ENCODE data around the gene PRKCB.

GRCh38 chr16:23929856-23930255 is 94.1 kb downstream of the PRKCB start:
- no peak for TF ChIP-seq CTCF (IDR thresholded peaks at IDR 0.05 in 4 of 5, conservative IDR thresholded peaks at IDR 0.05 in 1 of 5)
- no peak for TF ChIP-seq POLR2A (IDR thresholded peaks at IDR 0.05)

Data from gastrocnemius medialis (tissue), 4 donors.